Measurements from ENCODE around the gene ATP5F1D. TPM values are rescaled to one million over a fixed set of nuclear protein-coding genes. Genes with fewer than 3 reads are reported as not detected.

ATP5F1D gene
- total and polyA plus RNA-seq, 2 of the 13 experiments (the other 11 are each of a cell fraction or from before 2014, with no cell fraction given) = 39.4 to 78.7 TPM

DNA sequence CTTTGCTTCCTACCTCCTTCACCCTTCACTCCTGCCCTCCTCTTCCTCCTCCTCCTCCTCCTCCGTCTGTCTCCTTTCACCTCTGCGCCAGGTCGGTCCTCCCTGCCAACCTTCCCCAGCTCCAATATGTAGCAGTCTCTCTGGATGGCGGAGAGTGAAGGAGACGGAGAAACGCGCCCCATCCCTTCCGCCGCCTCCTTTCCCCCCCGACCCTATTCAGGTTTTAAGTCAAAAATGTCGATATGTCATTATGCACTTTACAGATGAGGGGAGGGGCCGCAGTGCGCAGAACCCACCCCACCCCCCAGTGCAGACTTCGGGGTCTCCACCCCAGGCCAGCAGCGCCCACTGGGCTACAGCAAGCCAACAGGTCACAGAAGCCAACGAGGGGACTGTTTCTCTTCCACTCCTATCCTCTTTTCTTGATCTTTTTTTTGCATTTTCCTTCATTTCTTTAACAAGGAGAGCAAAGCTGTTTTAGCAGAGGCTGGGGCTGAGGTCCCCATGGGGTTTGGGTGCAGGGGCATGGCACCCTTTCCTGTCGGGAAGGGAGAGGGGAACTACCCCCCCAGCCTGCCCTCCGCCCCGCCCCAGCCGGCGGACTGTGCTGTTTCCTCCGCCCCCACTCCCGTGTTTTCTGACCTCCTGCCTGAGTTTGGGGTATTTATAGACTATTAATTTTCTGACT lies 16.1 kb downstream of the ATP5F1D start:
- intact Hi-C loops (cut with micrococcal nuclease; ENCODE audit: unreplicated experiment) = no loop called here
- ChIA-PET CTCF (ENCODE audit: low intra/inter-chr PET ratio, low total read pairs) (no interaction called here), POLR2A (interaction anchor here (12.8 to 13.7 kb wide), 2 partner anchors 7 to 14 kb away, joined by 464 to 668 read pairs; partner anchors contain the start of genes ATP5F1D and CIRBP)
- ATAC-seq (no peak), DNase-seq (ENCODE audit: low spot score) (no peak), FAIRE-seq (no peak)
- H4K20me1 ChIP-seq (ENCODE audit: insufficient read depth, low read length) = peaks cover 53% of the 10 kb centered on the region; the same call in 1 of the 2 replicates
- no TSS peak for BruUV-seq (replicated peaks)
- in situ Hi-C loops (cut with HindIII; ENCODE audit: extremely low pct_ligation_motif_present, low pct_unique_long_range_greater_than_20kb) = no loop called here
- H3K36me3 ChIP-seq (replicated peaks in 1 of 2; ENCODE audit: control insufficient read depth in 1 of 2, insufficient read depth in 2 of 2, low read length in 2 of 2) = peaks cover 18 to 38% of the 10 kb centered on the region in 2 experiments
- H3K4me1 ChIP-seq (ENCODE audit: insufficient read depth, low read length) = peaks cover 84% of the 10 kb centered on the region
- no peak overlapping the region for H2AFZ ChIP-seq (ENCODE audit: low read length)
- no peak overlapping the region for H3K9ac ChIP-seq (ENCODE audit: insufficient read depth, low read depth, low read length)
- no peaks in the 10 kb centered on the region for H3K27me3 ChIP-seq (ENCODE audit: control insufficient read depth in 1 of 2, insufficient read depth in 2 of 2, low read length in 2 of 2)
- no peaks in the 10 kb centered on the region for H3K9me3 ChIP-seq (ENCODE audit: low read length)
- peak overlapping the region; percentile 85 for H3K27ac ChIP-seq (ENCODE audit: extremely low read length, insufficient read depth, low read length)
- H3K4me3 ChIP-seq (replicated peaks in 1 of 3; ENCODE audit: insufficient read depth in 1 of 3, low read depth in 2 of 3, low read length in 3 of 3) = no peak overlapping the region
- peak overlapping the region; percentile 79; the same call in 1 of the 2 replicates for H3K4me2 ChIP-seq (ENCODE audit: low read depth, low read length)
- 82% methylated on average over 23 of the region's 23 CpGs for WGBS (ENCODE audit: low lambda C conversion rate)
- H3K79me2 ChIP-seq (ENCODE audit: insufficient read depth, low read length) = peaks cover 21% of the 10 kb centered on the region
- TF ChIP-seq ZNF749 (CRISPR knock-in tag; IDR thresholded peaks at IDR 0.05; ENCODE audit: borderline replicate concordance) = no peak
- no peak for TF ChIP-seq SAFB2 (CRISPR knock-in tag; IDR thresholded peaks at IDR 0.05; ENCODE audit: borderline replicate concordance, low read depth)
- TF ChIP-seq HNRNPL (IDR thresholded peaks at IDR 0.05; ENCODE audit: low read depth, low read length) = no peak
- TF ChIP-seq ELF3 (CRISPR knock-in tag; IDR thresholded peaks at IDR 0.05) = no peak
- TF ChIP-seq PHF5A (CRISPR knock-in tag; IDR thresholded peaks at IDR 0.05; ENCODE audit: low read depth, unreplicated experiment) = no peak
- TF ChIP-seq, protein P1, sequence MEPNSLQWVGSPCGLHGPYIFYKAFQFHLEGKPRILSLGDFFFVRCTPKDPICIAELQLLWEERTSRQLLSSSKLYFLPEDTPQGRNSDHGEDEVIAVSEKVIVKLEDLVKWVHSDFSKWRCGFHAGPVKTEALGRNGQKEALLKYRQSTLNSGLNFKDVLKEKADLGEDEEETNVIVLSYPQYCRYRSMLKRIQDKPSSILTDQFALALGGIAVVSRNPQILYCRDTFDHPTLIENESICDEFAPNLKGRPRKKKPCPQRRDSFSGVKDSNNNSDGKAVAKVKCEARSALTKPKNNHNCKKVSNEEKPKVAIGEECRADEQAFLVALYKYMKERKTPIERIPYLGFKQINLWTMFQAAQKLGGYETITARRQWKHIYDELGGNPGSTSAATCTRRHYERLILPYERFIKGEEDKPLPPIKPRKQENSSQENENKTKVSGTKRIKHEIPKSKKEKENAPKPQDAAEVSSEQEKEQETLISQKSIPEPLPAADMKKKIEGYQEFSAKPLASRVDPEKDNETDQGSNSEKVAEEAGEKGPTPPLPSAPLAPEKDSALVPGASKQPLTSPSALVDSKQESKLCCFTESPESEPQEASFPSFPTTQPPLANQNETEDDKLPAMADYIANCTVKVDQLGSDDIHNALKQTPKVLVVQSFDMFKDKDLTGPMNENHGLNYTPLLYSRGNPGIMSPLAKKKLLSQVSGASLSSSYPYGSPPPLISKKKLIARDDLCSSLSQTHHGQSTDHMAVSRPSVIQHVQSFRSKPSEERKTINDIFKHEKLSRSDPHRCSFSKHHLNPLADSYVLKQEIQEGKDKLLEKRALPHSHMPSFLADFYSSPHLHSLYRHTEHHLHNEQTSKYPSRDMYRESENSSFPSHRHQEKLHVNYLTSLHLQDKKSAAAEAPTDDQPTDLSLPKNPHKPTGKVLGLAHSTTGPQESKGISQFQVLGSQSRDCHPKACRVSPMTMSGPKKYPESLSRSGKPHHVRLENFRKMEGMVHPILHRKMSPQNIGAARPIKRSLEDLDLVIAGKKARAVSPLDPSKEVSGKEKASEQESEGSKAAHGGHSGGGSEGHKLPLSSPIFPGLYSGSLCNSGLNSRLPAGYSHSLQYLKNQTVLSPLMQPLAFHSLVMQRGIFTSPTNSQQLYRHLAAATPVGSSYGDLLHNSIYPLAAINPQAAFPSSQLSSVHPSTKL (CRISPR knock-in tag; IDR thresholded peaks at IDR 0.05) = no peak
- TF ChIP-seq HMG20A (CRISPR knock-in tag; IDR thresholded peaks at IDR 0.05; ENCODE audit: borderline replicate concordance) = no peak
- TF ChIP-seq ZBTB8A (CRISPR knock-in tag; IDR thresholded peaks at IDR 0.05; ENCODE audit: borderline replicate concordance, low read depth) = no peak
- TF ChIP-seq BRCA1 (CRISPR knock-in tag; IDR thresholded peaks at IDR 0.05) = no peak
- TF ChIP-seq PCBP1 (IDR thresholded peaks at IDR 0.05; ENCODE audit: borderline replicate concordance, low read depth, low read length) = 0 out of 2 replicates have a peak, but pooled peaks have one; percentile 3
- TF ChIP-seq ZNF569 (CRISPR knock-in tag; IDR thresholded peaks at IDR 0.05; ENCODE audit: borderline replicate concordance) = no peak
- no peak for TF ChIP-seq RBM39 (IDR thresholded peaks at IDR 0.05; ENCODE audit: low read depth, low read length, poor library complexity, severe bottlenecking)
- no peak for TF ChIP-seq AFF4 (CRISPR knock-in tag; IDR thresholded peaks at IDR 0.05)
- TF ChIP-seq NBN (conservative IDR thresholded peaks at IDR 0.05) = no peak
- no peak for TF ChIP-seq TERF1 (CRISPR knock-in tag; IDR thresholded peaks at IDR 0.05)

Data from HepG2 (cell line).